GM12872 (cell line): ENCODE results near the gene ANGPTL5.

ENCODE experiments used
- TF ChIP-seq, protein P1 (sequence below): IDR thresholded peaks from 3 replicates; pipeline ENCODE4 v1.5.1; 2011; ENCODE audit warnings: low read depth, mild to moderate bottlenecking, low read length, moderate library complexity; ENCODE audit not compliant: insufficient read depth

The ANGPTL5 gene

DNA sequence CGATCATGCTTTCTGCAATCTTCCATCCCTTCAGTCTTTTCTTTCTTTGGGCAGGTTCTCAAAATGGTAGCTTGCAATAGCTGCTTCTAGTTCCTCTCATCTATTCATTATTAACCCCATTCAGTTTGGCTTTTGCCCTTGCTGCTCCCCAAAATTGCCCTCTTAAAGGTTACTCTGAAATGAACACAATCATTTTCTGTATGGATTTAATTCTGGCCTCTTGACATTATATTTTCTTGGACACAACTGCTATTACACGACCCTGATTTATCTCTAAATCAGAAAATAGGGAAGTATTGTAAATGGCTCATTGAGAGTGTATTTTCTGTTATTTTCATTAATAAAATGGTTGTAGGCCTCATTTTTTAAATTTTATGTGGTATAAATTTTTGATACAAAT, at the start of gene ANGPTL5:
ANGPTL5 (minus strand) TSS at position 101 of the 400 bp plus-strand sequence. CDS start 8,613 bp downstream, outside the sequence.
- TF ChIP-seq, protein P1, sequence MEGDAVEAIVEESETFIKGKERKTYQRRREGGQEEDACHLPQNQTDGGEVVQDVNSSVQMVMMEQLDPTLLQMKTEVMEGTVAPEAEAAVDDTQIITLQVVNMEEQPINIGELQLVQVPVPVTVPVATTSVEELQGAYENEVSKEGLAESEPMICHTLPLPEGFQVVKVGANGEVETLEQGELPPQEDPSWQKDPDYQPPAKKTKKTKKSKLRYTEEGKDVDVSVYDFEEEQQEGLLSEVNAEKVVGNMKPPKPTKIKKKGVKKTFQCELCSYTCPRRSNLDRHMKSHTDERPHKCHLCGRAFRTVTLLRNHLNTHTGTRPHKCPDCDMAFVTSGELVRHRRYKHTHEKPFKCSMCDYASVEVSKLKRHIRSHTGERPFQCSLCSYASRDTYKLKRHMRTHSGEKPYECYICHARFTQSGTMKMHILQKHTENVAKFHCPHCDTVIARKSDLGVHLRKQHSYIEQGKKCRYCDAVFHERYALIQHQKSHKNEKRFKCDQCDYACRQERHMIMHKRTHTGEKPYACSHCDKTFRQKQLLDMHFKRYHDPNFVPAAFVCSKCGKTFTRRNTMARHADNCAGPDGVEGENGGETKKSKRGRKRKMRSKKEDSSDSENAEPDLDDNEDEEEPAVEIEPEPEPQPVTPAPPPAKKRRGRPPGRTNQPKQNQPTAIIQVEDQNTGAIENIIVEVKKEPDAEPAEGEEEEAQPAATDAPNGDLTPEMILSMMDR: no peak

DNA sequence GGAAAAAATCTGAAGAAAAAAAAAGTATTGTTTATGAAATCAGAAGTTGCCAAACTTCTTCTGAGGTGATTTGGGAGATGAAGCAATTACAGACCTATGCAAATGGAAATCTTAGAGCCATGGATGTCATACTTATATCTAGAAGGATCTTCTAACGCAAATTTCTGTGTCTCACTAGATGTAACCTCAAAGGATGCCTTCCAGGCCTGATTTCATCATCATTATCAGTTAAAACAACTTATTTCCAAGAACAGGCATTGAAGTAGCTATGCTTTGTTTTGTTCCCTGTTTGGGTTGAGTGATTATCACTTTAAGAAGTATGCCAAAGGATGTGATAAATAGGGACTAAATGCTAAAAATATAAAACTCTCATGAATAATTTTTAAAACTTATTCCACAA, 43.9 kb upstream of the ANGPTL5 start:
- TF ChIP-seq, protein P1: no peak

DNA sequence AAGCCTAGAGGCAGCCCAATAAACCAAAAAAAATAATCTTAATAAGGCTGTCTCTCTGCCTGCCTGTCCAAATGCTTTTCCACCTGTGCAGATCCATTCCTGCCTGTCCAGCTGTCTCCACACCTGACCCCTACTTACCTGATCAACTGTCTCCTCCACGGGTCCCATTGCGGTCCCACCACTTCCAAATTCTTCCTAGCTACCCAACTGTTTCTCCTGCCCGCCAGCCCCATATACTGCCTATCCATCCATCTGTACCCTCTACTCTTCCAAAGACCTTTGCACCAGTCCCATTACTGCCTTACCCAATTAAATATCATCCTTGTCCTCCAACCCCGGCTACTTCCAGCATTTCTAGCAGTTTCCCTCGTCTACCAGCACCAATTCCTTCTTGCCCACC, 39.4 kb upstream of the ANGPTL5 start:
- TF ChIP-seq, protein P1: no peak

DNA sequence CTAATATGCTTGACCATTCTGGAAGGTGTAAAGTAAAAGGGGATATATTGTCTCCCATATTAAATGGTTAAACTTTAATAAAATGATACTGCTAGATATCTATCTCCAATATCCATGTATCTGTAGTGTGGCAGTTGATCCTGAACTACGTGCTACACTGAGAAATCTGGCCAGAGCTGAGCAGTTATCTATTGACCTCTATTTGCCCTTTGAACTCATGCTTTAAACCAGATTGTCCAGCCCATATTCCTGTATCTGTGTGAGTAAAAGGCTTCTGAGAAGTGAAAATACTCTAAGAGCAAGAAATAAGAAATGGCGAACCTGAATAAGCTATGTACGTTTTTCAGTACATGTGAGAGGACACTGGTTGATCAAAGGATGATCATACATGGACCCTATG, 39.0 kb upstream of the ANGPTL5 start:
- TF ChIP-seq, protein P1: no peak

DNA sequence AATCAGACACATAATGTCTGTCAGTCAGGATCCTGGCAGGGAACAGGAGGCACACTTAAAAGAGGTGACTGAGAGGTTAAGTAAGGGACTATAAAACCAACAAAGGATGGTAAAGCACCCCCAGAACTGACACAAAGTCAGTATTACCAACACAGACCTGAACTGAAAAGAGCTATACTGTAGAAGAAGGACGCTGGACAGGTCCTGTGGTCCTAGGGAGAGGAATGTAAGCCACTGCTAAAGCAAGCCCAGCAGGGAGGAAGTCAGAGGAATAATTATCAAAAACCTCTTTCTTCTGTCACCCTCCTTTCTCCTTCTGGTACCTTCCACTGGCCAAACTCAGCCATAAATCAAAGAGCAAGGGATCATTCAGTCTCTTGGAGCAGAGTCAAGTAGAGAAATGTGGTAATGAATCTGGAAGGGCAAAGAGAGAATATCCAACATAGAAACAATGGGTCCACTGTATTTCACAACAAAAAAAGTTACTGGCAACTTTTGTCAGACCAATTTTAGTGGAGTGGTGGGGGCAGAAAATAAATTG, 33.4 kb upstream of the ANGPTL5 start:
- TF ChIP-seq, protein P1: no peak

DNA sequence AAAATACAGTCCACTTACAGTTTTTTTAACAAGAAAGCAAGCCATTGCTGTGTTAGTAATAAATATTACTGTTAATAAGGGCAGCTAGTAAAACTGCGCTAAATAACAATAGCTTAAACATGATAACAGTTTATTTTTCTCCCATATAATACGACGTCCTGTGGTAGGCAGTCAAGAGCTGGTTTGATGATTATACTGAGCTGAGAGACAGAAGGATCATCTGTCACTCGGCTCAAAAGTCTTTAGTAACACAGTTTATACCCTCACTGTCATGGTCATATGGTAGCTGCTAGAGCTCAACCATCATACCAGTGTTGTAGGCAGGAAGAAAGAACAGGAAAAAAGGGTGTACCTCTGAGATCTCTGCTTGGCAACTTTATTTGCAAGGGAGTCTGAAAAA, 29.1 kb upstream of the ANGPTL5 start:
- TF ChIP-seq, protein P1: no peak

DNA sequence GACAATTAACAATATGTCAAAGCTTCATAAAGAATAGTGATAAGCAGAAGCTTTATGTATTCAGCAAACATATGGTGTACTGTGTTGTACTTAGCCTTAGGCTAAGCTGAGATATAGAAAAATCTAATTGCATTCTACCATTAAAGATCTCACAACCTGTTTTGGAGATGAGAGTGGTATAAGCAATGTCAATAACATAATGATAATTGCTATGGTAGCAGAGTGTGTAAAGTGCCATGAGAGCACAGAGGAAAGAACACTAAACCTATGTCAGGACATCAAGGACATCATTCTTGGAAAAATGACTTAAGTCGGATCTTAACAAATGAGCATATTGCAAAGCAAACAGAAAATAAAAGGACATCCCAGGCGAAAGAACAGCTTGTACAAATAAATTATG, 28.6 kb upstream of the ANGPTL5 start:
- TF ChIP-seq, protein P1: no peak
